GM19025 (cell line): ENCODE results near the gene BCL6.
A peak's percentile ranks its signal among the peaks of the same experiment; 100 is the strongest.

ENCODE experiments used
- ATAC-seq: cut with Tn5 transposase; IDR thresholded peaks from one replicate; pipeline ENCODE4 v1.9.1; 2021; ENCODE audit warnings: mild to moderate bottlenecking, low read depth, moderate library complexity; ENCODE audit not compliant: unreplicated experiment

The BCL6 gene

GRCh38 chr3:187745201-187746058, at the start of gene BCL6:
TSS of gene BCL6 (minus strand) at chr3:187745468. CDS start at chr3:187733693, 11,775 bp downstream.
- ATAC-seq, result peak; percentile 82

GRCh38 chr3:187794731-187795130, 49.5 kb upstream of the BCL6 start:
- no peak for ATAC-seq

GRCh38 chr3:187793618-187794017, 48.4 kb upstream of the BCL6 start:
- ATAC-seq, result no peak

- no peak for ATAC-seq
These were observed 47.3 kb upstream of the BCL6 start for GRCh38 chr3:187792521-187792920.

GRCh38 chr3:187789872-187790271, 44.6 kb upstream of the BCL6 start:
- no peak for ATAC-seq

- ATAC-seq, result no peak
These were observed 44.0 kb upstream of the BCL6 start for GRCh38 chr3:187788984-187789857.

- ATAC-seq, result no peak
These were observed 37.8 kb upstream of the BCL6 start for GRCh38 chr3:187783098-187783497.

GRCh38 chr3:187782006-187782405, 36.7 kb upstream of the BCL6 start:
- no peak for ATAC-seq

GRCh38 chr3:187781001-187781400, 35.7 kb upstream of the BCL6 start:
- ATAC-seq, result no peak

- ATAC-seq, result no peak
These were observed 33.5 kb upstream of the BCL6 start for GRCh38 chr3:187778726-187779125.

GRCh38 chr3:187777331-187777941, 32.2 kb upstream of the BCL6 start:
- ATAC-seq, result no peak

GRCh38 chr3:187775549-187775948, 30.3 kb upstream of the BCL6 start:
- ATAC-seq, result no peak

GRCh38 chr3:187774185-187774789, 29.0 kb upstream of the BCL6 start:
- no peak for ATAC-seq

GRCh38 chr3:187773233-187774184, 28.2 kb upstream of the BCL6 start:
- peak; percentile 46 for ATAC-seq

GRCh38 chr3:187770224-187770623, 25.0 kb upstream of the BCL6 start:
- peak; percentile 59 for ATAC-seq

- no peak for ATAC-seq
These were observed 24.5 kb upstream of the BCL6 start for GRCh38 chr3:187769771-187770170.

- ATAC-seq, result no peak
These were observed 22.2 kb upstream of the BCL6 start for GRCh38 chr3:187767266-187768012.

- no peak for ATAC-seq
These were observed 20.1 kb upstream of the BCL6 start for GRCh38 chr3:187765342-187765741.
